A549 (cell line): ENCODE data around the gene GNB1L. TPM values are rescaled to one million over a fixed set of nuclear protein-coding genes. Genes with fewer than 3 reads are reported as not detected.

Experiments
- ATAC-seq, 2 experiments: fragments of 200-7000 bp in 1 of 2; fragments of >200 bp in 1 of 2; cut with Nextera tagmentation in 1 of 2; cut with Tn5 transposase in 1 of 2; 3 replicates each; pipeline versions ENCODE4 v1.8.0 to v1.9.1; 2018 to 2020; ENCODE audit warnings: mild to moderate bottlenecking in 1 of 2, moderate library complexity in 1 of 2
- CTCF ChIA-PET: fragments of 300-600 bp; sonication (Branson Sonifier 250); formaldehyde crosslinking; extraction: SDS; loops from one replicate; lab custom pipeline; 2021; ENCODE audit warnings: antibody characterized with exemption, inconsistent platforms; lab: Yijun Ruan, JAX
- POLR2A ChIA-PET: fragments of 350-600 bp; formaldehyde crosslinking; extraction: SDS; loops from one replicate; lab custom pipeline; 2021; ENCODE audit warnings: antibody characterized with exemption, inconsistent platforms; lab: Yijun Ruan, JAX
- DNase-seq, 2 experiments: peaks; one replicate each; pipeline versions ENCODE4 v3.0.0 to v3.0.0-alpha.2; 2011 to 2016; ENCODE audit warnings: low read depth in 1 of 2, low spot score in 1 of 2
- FAIRE-seq: peaks from 2 replicates; lab custom pipeline; 2011; peaks lifted over from hg19 to GRCh38; lab: Jason Lieb, UNC
- H3K27ac ChIP-seq, 2 experiments: fragments of >200 bp; sonication (Bioruptor Twin); formaldehyde crosslinking; 3 replicates each; pipeline ENCODE4 v1.5.1; 2016 to 2017
- H3K4me1 ChIP-seq: fragments of >200 bp; sonication (Bioruptor Twin); formaldehyde crosslinking; 3 replicates; pipeline ENCODE4 v1.6.1; 2016
- H3K4me2 ChIP-seq: fragments of >200 bp; sonication (Bioruptor Twin); formaldehyde crosslinking; 3 replicates; pipeline ENCODE4 v1.6.1; 2016
- H3K4me3 ChIP-seq: fragments of >200 bp; sonication (Bioruptor Twin); formaldehyde crosslinking; 3 replicates; pipeline ENCODE4 v1.5.1; 2016
- H3K9me3 ChIP-seq: fragments of >200 bp; sonication (Bioruptor Twin); formaldehyde crosslinking; 3 replicates; pipeline ENCODE4 v1.6.1; 2016
- CHD2 ChIP-seq: fragments of 150-350 bp; IDR thresholded peaks from 2 replicates; pipeline ENCODE4 v1.6.1; 2014; ENCODE audit warnings: low read length; ENCODE audit not compliant: partially characterized antibody
- EHF ChIP-seq: fragments of 250-450 bp; sonication (Bioruptor Pico); IDR thresholded peaks from 2 replicates; pipeline ENCODE4 v1.5.0; 2020; ENCODE audit warnings: mild to moderate bottlenecking
- EHMT2 ChIP-seq: fragments of 200-600 bp; sonication (generic); IDR thresholded peaks from 2 replicates; pipeline ENCODE4 v1.6.1; 2016; ENCODE audit warnings: antibody characterized with exemption, low read depth, mild to moderate bottlenecking, moderate library complexity
- FOSL2 ChIP-seq, 2 experiments: fragments of 450-650 bp in 1 of 2; fragments of >200 bp in 1 of 2; sonication (Bioruptor Twin) in 1 of 2; formaldehyde crosslinking; IDR thresholded peaks; 2 replicates each; pipeline versions ENCODE4 v1.5.0 to v1.6.1; 2016 to 2020; ENCODE audit warnings: mild to moderate bottlenecking in 1 of 2, moderate library complexity in 1 of 2
- HDAC2 ChIP-seq: fragments of 200-600 bp; sonication (generic); IDR thresholded peaks from 2 replicates; pipeline ENCODE4 v1.6.1; 2016
- HEYL ChIP-seq: fragments of 250-450 bp; sonication (Bioruptor Pico); IDR thresholded peaks from 2 replicates; pipeline ENCODE4 v1.8.0; 2021; ENCODE audit warnings: mild to moderate bottlenecking, moderate library complexity
- MAZ ChIP-seq: fragments of 150-350 bp; IDR thresholded peaks from 2 replicates; pipeline ENCODE4 v1.6.1; 2014; ENCODE audit warnings: antibody characterized with exemption, low read depth, low read length, borderline replicate concordance
- MYC ChIP-seq: IDR thresholded peaks from 2 replicates; pipeline ENCODE4 v1.6.1; 2012; ENCODE audit warnings: mild to moderate bottlenecking, inconsistent platforms, low read length, improper control_type of control experiment, borderline replicate concordance
- NFE2L2 ChIP-seq: fragments of 150-350 bp; conservative IDR thresholded peaks from 2 replicates; pipeline ENCODE4 v1.6.1; 2014; ENCODE audit warnings: low read length
- NPAS2 ChIP-seq: fragments of 250-450 bp; sonication (Bioruptor Pico); IDR thresholded peaks from 2 replicates; pipeline ENCODE4 v1.8.0; 2022; ENCODE audit warnings: mild to moderate bottlenecking, moderate library complexity, borderline replicate concordance
- POLR2A ChIP-seq: IDR thresholded peaks from 2 replicates; pipeline ENCODE4 v1.6.1; 2012; ENCODE audit warnings: mild to moderate bottlenecking, low read length
- RARB ChIP-seq: fragments of 250-450 bp; sonication (Bioruptor Pico); IDR thresholded peaks from 2 replicates; pipeline ENCODE4 v1.8.0; 2021; ENCODE audit warnings: mild to moderate bottlenecking, moderate library complexity
- TFCP2L1 ChIP-seq: fragments of 250-450 bp; sonication (Bioruptor Pico); IDR thresholded peaks from 2 replicates; pipeline ENCODE4 v1.5.0; 2021; ENCODE audit warnings: mild to moderate bottlenecking
- TP53 ChIP-seq: fragments of 250-450 bp; sonication (Bioruptor Pico); IDR thresholded peaks from 2 replicates; pipeline ENCODE4 v1.5.0; 2021; ENCODE audit warnings: mild to moderate bottlenecking, moderate library complexity
- ZNF302 ChIP-seq: fragments of 250-450 bp; sonication (Bioruptor Pico); IDR thresholded peaks from 2 replicates; pipeline ENCODE4 v1.9.0; 2021; ENCODE audit warnings: inconsistent platforms, mild to moderate bottlenecking, moderate library complexity
- WGBS: methylation state at CpG from one replicate; pipeline ENCODE4 v1.1.6; 2017; ENCODE audit errors: missing lambda C conversion rate; 5-methylcytosine and 5-hydroxymethylcytosine counted together
- polyA plus RNA-seq, 4 experiments: library from polyadenylated mRNA; depleted of rRNA in 3 of 4; stranded (reverse); fragments of >200 nt; fragmentation: RNase III in 1 of 4; extraction: RNeasy Plus Mini Kit Qiagen cat#74134 plus additional on column Dnase treatment in 1 of 4; gene quantifications; 2 replicates in 3 of 4; 3 replicates in 1 of 4; pipeline ENCODE4 v1.2.3, GENCODE V29; 2011 to 2017
- TF ChIP-seq, protein P1 (sequence below): fragments of >200 bp; sonication (Bioruptor Twin); formaldehyde crosslinking; IDR thresholded peaks from 3 replicates; pipeline ENCODE4 v1.5.1; 2016
- TF ChIP-seq, protein P2 (sequence below): fragments of 250-450 bp; sonication (Bioruptor Pico); IDR thresholded peaks from 2 replicates; pipeline ENCODE4 v1.5.0; 2021; ENCODE audit warnings: mild to moderate bottlenecking, moderate library complexity, borderline replicate concordance
- TF ChIP-seq, protein P3 (sequence below): IDR thresholded peaks from 2 replicates; pipeline ENCODE4 v1.6.1; 2012

Gene GNB1L
- polyA plus RNA-seq, 2 of the 4 experiments (the other 2 are of a cell fraction): 1.8 to 10.3 TPM

DNA sequence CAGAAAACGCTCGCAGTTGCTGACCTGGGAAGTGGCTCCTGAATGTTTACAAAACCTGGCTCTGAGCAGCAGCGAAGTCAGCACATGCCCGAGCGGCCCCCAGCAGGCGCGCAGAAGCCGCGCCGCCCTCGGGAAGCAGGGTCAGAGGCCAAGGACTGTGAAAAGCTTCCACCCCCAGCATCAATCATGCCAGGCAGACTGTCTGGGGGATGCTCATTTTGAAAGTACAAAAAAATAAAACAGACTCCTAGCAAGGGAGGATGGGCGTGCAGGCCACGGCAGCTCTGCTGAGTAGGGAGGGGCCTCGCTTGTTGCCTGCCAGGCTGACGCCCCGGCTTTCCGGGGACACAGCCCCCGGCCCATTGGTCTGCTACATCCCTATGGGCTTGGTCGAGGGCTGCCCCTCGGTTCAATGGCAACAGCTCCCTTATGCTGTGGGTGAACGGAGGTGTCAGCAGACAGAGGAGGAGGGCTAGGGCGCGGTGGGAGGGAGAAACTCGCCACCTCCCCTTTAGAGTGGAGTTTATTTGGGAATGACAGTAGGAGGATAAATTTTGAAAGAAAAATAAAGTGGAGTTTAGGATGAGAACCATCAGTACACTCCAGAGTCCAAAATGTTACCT is 37.7 kb upstream of the GNB1L start:
- Histone ChIP-seq H3K4me3 (no peak overlapping the region), H3K9me3 (no peaks in the 10 kb centered on the region), H3K4me2 (no peak overlapping the region), H3K27ac (peak overlapping the region in 1 of 2 experiments; percentile 62; a peak in 2 of 6 replicates), H3K4me1 (peaks cover 14% of the 10 kb centered on the region)
- no peak for ATAC-seq
- no peak for FAIRE-seq
- ChIA-PET POLR2A (no interaction called here), CTCF (interaction anchor here (0.7 to 4.2 kb wide), 6 partner anchors 11 to 162 kb away, joined by 3 to 23 read pairs (median 4); no protein-coding TSS in a partner anchor)
- DNase-seq: no peak
- TF ChIP-seq TP53 (CRISPR knock-in tag) (no peak), TFCP2L1 (CRISPR knock-in tag) (no peak), MYC (no peak), POLR2A (no peak), EHF (no peak), FOSL2 (IDR thresholded peaks at IDR 0.05) (no peak), FOSL2 (CRISPR knock-in tag; IDR thresholded peaks at IDR 0.05) (no peak), RARB (no peak), EHMT2 (no peak), ZNF302 (CRISPR knock-in tag) (no peak), NFE2L2 (no peak), HEYL (CRISPR knock-in tag) (no peak), HDAC2 (no peak), CHD2 (no peak), NPAS2 (CRISPR knock-in tag) (no peak)
- TF ChIP-seq, protein P1, sequence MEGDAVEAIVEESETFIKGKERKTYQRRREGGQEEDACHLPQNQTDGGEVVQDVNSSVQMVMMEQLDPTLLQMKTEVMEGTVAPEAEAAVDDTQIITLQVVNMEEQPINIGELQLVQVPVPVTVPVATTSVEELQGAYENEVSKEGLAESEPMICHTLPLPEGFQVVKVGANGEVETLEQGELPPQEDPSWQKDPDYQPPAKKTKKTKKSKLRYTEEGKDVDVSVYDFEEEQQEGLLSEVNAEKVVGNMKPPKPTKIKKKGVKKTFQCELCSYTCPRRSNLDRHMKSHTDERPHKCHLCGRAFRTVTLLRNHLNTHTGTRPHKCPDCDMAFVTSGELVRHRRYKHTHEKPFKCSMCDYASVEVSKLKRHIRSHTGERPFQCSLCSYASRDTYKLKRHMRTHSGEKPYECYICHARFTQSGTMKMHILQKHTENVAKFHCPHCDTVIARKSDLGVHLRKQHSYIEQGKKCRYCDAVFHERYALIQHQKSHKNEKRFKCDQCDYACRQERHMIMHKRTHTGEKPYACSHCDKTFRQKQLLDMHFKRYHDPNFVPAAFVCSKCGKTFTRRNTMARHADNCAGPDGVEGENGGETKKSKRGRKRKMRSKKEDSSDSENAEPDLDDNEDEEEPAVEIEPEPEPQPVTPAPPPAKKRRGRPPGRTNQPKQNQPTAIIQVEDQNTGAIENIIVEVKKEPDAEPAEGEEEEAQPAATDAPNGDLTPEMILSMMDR: no peak
- TF ChIP-seq, protein P2, sequence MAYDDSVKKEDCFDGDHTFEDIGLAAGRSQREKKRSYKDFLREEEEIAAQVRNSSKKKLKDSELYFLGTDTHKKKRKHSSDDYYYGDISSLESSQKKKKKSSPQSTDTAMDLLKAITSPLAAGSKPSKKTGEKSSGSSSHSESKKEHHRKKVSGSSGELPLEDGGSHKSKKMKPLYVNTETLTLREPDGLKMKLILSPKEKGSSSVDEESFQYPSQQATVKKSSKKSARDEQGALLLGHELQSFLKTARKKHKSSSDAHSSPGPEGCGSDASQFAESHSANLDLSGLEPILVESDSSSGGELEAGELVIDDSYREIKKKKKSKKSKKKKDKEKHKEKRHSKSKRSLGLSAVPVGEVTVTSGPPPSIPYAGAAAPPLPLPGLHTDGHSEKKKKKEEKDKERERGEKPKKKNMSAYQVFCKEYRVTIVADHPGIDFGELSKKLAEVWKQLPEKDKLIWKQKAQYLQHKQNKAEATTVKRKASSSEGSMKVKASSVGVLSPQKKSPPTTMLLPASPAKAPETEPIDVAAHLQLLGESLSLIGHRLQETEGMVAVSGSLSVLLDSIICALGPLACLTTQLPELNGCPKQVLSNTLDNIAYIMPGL: no peak
- TF ChIP-seq, protein P3, sequence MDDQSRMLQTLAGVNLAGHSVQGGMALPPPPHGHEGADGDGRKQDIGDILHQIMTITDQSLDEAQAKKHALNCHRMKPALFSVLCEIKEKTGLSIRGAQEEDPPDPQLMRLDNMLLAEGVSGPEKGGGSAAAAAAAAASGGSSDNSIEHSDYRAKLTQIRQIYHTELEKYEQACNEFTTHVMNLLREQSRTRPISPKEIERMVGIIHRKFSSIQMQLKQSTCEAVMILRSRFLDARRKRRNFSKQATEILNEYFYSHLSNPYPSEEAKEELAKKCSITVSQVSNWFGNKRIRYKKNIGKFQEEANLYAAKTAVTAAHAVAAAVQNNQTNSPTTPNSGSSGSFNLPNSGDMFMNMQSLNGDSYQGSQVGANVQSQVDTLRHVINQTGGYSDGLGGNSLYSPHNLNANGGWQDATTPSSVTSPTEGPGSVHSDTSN: no peak
- 85% methylated on average over 19 of the region's 24 CpGs for WGBS

DNA sequence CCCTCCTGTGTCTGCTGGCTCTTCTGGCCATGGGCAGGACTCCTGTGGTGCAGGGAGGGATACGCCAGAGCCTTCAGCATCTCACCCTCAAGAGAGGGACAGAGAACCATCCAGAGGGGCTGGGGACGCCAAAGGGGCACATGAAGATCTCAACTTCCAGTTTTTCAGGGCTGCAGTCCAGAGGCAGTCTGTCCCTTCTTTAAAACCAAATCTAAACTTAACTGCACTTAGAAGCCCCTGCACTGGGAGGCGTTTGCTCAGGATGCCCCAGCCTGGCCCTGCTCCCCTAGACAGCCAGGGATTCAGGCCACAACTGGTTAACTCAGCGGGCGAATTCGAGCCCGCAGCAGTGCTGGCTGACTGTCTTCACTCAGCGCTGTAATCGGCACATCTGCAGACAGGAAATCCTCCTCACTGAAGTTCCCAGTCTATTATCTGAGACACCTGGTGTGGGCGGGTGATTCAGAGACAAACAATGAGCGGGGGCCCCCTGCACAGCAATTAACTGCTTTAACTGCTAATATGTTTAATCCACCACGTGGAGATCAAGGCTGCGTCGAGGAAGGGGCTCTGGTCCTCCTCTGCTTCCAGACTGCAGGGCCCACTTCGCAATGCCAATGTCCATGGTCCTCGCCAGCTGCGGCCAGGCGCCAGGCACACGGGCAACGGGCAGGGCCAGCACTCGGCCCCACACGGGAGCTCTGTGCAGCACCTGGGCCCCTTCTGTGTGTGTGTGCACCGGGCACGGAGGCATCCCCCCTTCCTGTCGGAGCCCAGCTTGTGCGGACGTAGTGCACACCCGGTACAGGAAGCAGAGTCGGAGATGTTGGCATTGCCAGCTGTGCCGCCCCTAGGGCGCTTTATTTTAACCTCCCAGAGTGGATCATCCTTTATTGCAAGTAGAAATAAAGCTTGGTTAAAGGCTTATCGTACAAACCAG is 36.9 kb upstream of the GNB1L start:
- WGBS: 62% methylated on average over 18 of the region's 32 CpGs
- no peak for DNase-seq
- no peaks in the 10 kb centered on the region for H3K9me3 ChIP-seq
- H3K27ac ChIP-seq: peak overlapping the region in 1 of 2 experiments; percentile 62; a peak in 3 of 6 replicates
- TF ChIP-seq MAZ (no peak), TFCP2L1 (CRISPR knock-in tag) (no peak)
- ChIA-PET POLR2A (no interaction called here), CTCF (interaction anchor here (0.7 to 4.2 kb wide), 6 partner anchors 10 to 161 kb away, joined by 3 to 23 read pairs (median 4); no protein-coding TSS in a partner anchor)
- FAIRE-seq: no peak
- H3K4me1 ChIP-seq: peaks cover 14% of the 10 kb centered on the region
- H3K4me2 ChIP-seq: peak overlapping the region; percentile 30; the same call in 1 of the 3 replicates
- peak in 1 of 2 experiments; percentile 39; a peak in 2 of 6 replicates for ATAC-seq
- H3K4me3 ChIP-seq: no peak overlapping the region
